ENCODE measurements around the gene SPINK14.

Gene SPINK14

DNA sequence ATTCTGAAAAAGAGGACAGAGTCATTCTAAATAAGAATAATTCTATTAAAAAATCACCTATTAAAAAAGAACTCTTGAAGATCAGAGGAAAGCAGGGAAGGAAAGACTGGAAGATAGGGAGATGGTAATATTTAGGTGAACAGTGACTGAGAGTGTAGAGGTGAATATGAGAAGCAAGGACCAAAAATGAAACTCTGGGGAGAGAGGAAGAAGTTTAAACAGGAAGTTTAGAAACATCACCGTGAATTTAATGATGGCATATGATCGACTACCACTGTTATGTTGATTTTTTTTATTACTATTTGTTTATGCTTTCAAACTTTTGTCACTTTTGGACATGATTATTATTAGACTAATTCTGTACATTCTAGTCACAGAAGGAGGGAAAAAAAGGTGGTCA lies 32.8 kb downstream of the SPINK14 start:
- no peak for DNase-seq (ENCODE audit: low read depth, low spot score)

- no peak for DNase-seq (ENCODE audit: low read depth, low spot score)
Measured at GRCh38 chr5:148202531-148203203, 34.3 kb downstream of the SPINK14 start, which contains the start of gene SPINK6. TSS of gene SPINK6 (plus strand) at chr5:148203042. CDS start at chr5:148203097, 55 bp downstream.

GRCh38 chr5:148205044-148205806 lies 36.9 kb downstream of the SPINK14 start:
- no peak for DNase-seq (ENCODE audit: low read depth, low spot score)

- DNase-seq (ENCODE audit: low read depth, low spot score): no peak
Measured at GRCh38 chr5:148205865-148206264, 37.5 kb downstream of the SPINK14 start.

DNA sequence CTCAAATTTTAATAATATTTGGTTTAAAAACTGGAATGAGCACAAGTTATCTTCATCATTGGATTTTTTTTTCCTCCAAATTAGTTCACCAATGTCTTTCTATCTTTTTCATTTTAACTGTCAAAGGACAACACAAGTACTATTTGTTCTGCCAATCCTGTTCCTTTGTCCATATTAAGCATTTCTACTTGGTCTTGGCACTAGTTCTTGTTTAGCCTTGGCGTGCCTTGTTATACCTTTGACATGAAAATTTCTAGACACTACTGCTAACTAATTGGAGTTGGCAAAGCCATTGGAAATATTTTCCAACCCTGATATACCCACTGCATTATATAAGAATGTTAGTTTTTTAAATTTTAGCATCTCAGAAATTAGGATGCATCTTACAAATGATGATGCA lies 38.3 kb downstream of the SPINK14 start:
- no peak for DNase-seq (ENCODE audit: low read depth, low spot score)

- DNase-seq (ENCODE audit: low read depth, low spot score): no peak
Measured at GRCh38 chr5:148208226-148208625, 39.9 kb downstream of the SPINK14 start.

- no peak for DNase-seq (ENCODE audit: low read depth, low spot score)
Measured at GRCh38 chr5:148209151-148209770, 40.9 kb downstream of the SPINK14 start.

- DNase-seq (ENCODE audit: low read depth, low spot score): no peak
Measured at GRCh38 chr5:148214665-148215185, 46.4 kb downstream of the SPINK14 start.

DNA sequence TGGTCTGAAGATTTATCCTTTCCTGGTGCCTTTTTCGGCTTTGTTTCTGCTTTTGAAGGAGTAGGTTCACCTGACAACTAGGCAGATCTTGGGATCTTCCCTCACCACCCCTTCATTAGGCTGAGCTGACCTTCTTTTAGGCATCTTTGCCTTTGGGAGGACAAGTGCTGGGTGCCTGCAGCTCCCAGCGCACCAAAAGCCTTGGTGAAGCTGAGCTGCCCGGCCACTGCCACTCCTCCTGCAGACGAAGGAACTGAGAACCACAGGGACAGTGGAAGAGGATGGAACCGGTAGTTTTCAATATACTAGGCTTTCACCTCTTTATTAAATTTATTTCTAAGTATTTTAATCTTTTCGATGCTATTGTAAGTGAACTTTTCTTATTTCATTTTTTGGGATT lies 53.2 kb downstream of the SPINK14 start:
- DNase-seq (ENCODE audit: low read depth, low spot score): no peak

GRCh38 chr5:148224117-148224742 lies 55.9 kb downstream of the SPINK14 start:
- DNase-seq (ENCODE audit: low read depth, low spot score): no peak
